Ishikawa (cell line): ENCODE data around the gene PTAFR.

Experiments
- CEBPB ChIP-seq: IDR thresholded peaks from 2 replicates; pipeline ENCODE4 v1.6.1; 2012
- CREB1 ChIP-seq: IDR thresholded peaks from 2 replicates; pipeline ENCODE4 v1.6.1; 2012; ENCODE audit warnings: low read depth
- RAD21 ChIP-seq: IDR thresholded peaks from 2 replicates; pipeline ENCODE4 v1.6.1; 2012; ENCODE audit warnings: low read depth
- TAF1 ChIP-seq: IDR thresholded peaks from 2 replicates; pipeline ENCODE4 v1.6.1; 2012; ENCODE audit warnings: low read depth, mild to moderate bottlenecking
- TF ChIP-seq, protein P1 (sequence below): IDR thresholded peaks from 2 replicates; pipeline ENCODE4 v1.6.1; 2012; ENCODE audit warnings: low read depth, mild to moderate bottlenecking

DNA sequence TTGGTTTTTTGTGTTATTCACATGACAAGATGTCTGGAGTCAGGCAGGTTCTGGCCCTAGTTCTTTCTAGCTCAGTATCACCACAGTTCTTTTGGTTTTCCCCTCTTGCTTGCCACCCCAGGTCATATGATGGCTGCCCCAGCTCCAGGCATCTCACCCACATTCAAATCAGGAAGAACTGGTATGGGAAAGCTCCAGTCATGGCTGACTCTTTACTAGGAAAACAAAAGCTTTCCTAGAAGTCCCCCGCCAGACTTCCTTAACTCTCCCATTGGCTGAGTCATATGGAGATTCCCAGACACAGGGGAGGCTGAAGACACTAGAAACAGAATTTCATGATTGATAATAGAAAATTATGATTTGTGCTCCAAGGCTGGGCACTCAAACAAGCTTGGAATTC lies 65.9 kb downstream of the PTAFR start:
- TF ChIP-seq, protein P1, sequence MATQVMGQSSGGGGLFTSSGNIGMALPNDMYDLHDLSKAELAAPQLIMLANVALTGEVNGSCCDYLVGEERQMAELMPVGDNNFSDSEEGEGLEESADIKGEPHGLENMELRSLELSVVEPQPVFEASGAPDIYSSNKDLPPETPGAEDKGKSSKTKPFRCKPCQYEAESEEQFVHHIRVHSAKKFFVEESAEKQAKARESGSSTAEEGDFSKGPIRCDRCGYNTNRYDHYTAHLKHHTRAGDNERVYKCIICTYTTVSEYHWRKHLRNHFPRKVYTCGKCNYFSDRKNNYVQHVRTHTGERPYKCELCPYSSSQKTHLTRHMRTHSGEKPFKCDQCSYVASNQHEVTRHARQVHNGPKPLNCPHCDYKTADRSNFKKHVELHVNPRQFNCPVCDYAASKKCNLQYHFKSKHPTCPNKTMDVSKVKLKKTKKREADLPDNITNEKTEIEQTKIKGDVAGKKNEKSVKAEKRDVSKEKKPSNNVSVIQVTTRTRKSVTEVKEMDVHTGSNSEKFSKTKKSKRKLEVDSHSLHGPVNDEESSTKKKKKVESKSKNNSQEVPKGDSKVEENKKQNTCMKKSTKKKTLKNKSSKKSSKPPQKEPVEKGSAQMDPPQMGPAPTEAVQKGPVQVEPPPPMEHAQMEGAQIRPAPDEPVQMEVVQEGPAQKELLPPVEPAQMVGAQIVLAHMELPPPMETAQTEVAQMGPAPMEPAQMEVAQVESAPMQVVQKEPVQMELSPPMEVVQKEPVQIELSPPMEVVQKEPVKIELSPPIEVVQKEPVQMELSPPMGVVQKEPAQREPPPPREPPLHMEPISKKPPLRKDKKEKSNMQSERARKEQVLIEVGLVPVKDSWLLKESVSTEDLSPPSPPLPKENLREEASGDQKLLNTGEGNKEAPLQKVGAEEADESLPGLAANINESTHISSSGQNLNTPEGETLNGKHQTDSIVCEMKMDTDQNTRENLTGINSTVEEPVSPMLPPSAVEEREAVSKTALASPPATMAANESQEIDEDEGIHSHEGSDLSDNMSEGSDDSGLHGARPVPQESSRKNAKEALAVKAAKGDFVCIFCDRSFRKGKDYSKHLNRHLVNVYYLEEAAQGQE, result no peak
- TF ChIP-seq TAF1, result no peak
- TF ChIP-seq CEBPB, result no peak
- no peak for TF ChIP-seq RAD21
- TF ChIP-seq CREB1, result no peak
